Uterus (tissue), 2 donors: ENCODE results near the gene DUSP22.

Experiments
- POLR2A ChIP-seq, 2 donors: fragments of 450-650 bp; IDR thresholded peaks; one replicate each; pipeline ENCODE4 v1.6.1; 2016; ENCODE audit warnings: antibody characterized with exemption in 2 of 2, mild to moderate bottlenecking in 1 of 2, moderate library complexity in 1 of 2
- TF ChIP-seq, protein P1 (sequence below), 4 experiments: fragments of 200-600 bp in 2 of 4; fragments of 450-650 bp in 2 of 4; sonication (generic) in 2 of 4; IDR thresholded peaks; one replicate each; pipeline ENCODE4 v1.5.1; 2016 to 2019; ENCODE audit warnings: antibody characterized with exemption in 4 of 4, mild to moderate bottlenecking in 2 of 4, moderate library complexity in 1 of 4

DNA sequence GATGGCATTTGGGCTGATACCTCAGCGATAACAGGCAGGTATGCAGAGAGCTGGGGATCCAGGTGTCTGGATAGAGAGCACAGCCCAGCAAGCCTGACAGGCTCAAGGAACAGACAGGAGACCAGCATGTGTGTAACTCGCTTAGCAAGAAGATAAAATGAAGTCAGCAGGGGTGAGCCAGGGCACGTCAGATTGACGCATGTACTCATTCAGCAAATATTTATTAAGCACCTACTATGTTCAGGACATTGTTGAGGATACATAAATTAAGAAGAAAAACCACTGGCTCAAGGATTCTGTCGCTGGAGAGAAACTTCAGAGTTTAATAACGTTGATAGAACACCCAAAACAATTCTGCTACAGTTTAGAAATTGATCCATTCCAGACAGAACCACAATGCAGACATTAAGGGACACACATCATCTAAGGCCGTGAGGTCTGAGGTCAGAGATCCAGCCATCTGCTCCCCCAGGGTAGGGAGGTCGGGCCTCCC, 1.0 kb upstream of the DUSP22 start:
- TF ChIP-seq, protein P1, sequence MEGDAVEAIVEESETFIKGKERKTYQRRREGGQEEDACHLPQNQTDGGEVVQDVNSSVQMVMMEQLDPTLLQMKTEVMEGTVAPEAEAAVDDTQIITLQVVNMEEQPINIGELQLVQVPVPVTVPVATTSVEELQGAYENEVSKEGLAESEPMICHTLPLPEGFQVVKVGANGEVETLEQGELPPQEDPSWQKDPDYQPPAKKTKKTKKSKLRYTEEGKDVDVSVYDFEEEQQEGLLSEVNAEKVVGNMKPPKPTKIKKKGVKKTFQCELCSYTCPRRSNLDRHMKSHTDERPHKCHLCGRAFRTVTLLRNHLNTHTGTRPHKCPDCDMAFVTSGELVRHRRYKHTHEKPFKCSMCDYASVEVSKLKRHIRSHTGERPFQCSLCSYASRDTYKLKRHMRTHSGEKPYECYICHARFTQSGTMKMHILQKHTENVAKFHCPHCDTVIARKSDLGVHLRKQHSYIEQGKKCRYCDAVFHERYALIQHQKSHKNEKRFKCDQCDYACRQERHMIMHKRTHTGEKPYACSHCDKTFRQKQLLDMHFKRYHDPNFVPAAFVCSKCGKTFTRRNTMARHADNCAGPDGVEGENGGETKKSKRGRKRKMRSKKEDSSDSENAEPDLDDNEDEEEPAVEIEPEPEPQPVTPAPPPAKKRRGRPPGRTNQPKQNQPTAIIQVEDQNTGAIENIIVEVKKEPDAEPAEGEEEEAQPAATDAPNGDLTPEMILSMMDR (IDR thresholded peaks at IDR 0.05), result no peak
- no peak for TF ChIP-seq POLR2A (IDR thresholded peaks at IDR 0.05)
